Measurements from ENCODE around the gene ARAP1.
A peak's percentile ranks its signal among the peaks of the same experiment; 100 is the strongest.

Gene ARAP1

GRCh38 chr11:72652873-72653630 lies 99.2 kb downstream of the ARAP1 start:
- no peak for DNase-seq

GRCh38 chr11:72652133-72652532 lies 100.1 kb downstream of the ARAP1 start:
- no peak for DNase-seq

- DNase-seq = no peak
These were observed 102.8 kb downstream of the ARAP1 start for GRCh38 chr11:72649215-72649976.

- no peak for DNase-seq
These were observed 103.6 kb downstream of the ARAP1 start for GRCh38 chr11:72648384-72649136.

- DNase-seq = no peak
These were observed 104.3 kb downstream of the ARAP1 start for GRCh38 chr11:72647882-72648281.

GRCh38 chr11:72646472-72646871 lies 105.7 kb downstream of the ARAP1 start:
- no peak for DNase-seq

GRCh38 chr11:72646024-72646423 lies 106.2 kb downstream of the ARAP1 start:
- DNase-seq = no peak

- no peak for DNase-seq
These were observed 108.7 kb downstream of the ARAP1 start for GRCh38 chr11:72643547-72643946.

GRCh38 chr11:72642884-72643522 lies 109.2 kb downstream of the ARAP1 start:
- peak; percentile 43 to 46 for DNase-seq

- DNase-seq = peak in 1 of 2 experiments; percentile 4
These were observed 109.9 kb downstream of the ARAP1 start for GRCh38 chr11:72642043-72642883.

- DNase-seq = no peak
These were observed 110.6 kb downstream of the ARAP1 start for GRCh38 chr11:72641522-72642042.

- no peak for DNase-seq
These were observed 112.5 kb downstream of the ARAP1 start for GRCh38 chr11:72639502-72640375.

- no peak for DNase-seq
These were observed 114.3 kb downstream of the ARAP1 start for GRCh38 chr11:72637926-72638325.

- DNase-seq = no peak
These were observed 115.0 kb downstream of the ARAP1 start for GRCh38 chr11:72637198-72637597.

- DNase-seq = no peak
These were observed 115.8 kb downstream of the ARAP1 start for GRCh38 chr11:72636376-72636775.

GRCh38 chr11:72635933-72636332 lies 116.3 kb downstream of the ARAP1 start:
- no peak for DNase-seq

GRCh38 chr11:72635309-72635915 lies 116.8 kb downstream of the ARAP1 start:
- no peak for DNase-seq

All from activated CD4-positive, alpha-beta T cell treated with anti-CD3 and anti-CD28 coated beads, Interleukin-2, amount 50 U/mL, for 4 hours (primary cell).